K562 treated with DMSO at 1 percent for 4 hours (cell line): ENCODE results near the gene ABHD13. TPM values are rescaled to one million over a fixed set of nuclear protein-coding genes. Genes with fewer than 3 reads are reported as not detected.

Experiments
- total RNA-seq: library from RNA; unstranded; fragments of 300-600 nt; gene quantifications from 2 replicates; pipeline ENCODE4 v1.2.3, GENCODE V29; 2022; ENCODE audit not compliant: insufficient read depth

Gene ABHD13
- total RNA-seq, result 2.8 TPM in 2 replicates

GRCh38 chr13:108218044-108218974 lies at the start of gene ABHD13:
ABHD13 (plus strand) TSS chr13:108218392; CDS start chr13:108229219, 10,827 bp downstream.

DNA sequence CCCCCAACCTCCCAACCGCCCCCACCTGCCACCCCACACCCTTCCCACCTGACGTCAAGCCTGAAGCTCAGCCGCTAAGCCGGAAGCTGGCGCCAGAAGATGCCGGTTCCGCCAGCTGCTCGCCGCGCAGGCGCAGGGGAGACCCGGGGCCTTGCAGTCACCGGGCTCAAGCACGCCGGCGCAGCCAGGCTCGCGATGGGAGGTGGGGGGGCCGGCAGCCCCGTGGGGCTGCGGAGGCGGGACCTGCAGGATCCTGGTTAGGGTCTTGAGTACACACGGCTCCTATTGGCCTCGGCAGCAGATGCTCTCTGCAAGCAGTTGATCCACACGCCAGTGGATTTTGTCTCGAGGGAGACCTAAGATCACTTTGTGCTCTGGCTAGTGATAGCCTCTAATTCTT lies 2.8 kb upstream of the ABHD13 start, which contains the start of gene LIG4:
Gene LIG4, minus strand, starts transcription at position 101 of the 400 bp plus-strand sequence. CDS start 4,268 bp downstream, outside the sequence.

DNA sequence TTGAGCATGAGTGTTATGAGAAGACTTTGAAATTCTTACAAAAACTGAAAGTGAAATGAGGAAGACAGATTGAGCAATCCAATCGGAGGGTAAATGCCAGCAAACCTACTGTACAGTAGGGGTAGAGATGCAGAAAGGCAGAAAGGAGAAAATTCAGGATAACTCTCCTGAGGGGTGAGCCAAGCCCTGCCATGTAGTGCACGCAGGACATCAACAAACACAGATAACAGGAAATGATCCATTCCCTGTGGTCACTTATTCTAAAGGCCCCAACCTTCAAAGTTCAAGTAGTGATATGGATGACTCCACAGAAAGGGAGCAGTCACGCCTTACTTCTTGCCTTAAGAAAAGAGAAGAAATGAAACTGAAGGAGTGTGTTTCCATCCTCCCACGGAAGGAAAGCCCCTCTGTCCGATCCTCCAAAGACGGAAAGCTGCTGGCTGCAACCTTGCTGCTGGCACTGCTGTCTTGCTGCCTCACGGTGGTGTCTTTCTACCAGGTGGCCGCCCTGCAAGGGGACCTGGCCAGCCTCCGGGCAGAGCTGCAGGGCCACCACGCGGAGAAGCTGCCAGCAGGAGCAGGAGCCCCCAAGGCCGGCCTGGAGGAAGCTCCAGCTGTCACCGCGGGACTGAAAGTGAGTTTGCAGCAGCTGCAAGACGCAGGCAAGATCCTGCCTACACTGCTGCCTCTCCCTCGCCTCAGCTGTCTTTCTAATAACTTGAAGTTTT lies 51.6 kb downstream of the ABHD13 start, which contains the start of gene TNFSF13B:
Gene TNFSF13B, plus strand, starts transcription at position 118 of the 728 bp plus-strand sequence. Its CDS starts 178 bp downstream, at position 296.

Other genes with a start within 250 kb of the ABHD13 start
- gene LIG4, start 2.9 kb upstream of the ABHD13 start, total RNA-seq, result 1.4 and 2.5 TPM in 2 replicates
- gene TNFSF13B, start 51.3 kb downstream of the ABHD13 start, total RNA-seq, result 0.80 and 2.3 TPM in 2 replicates